Activated gamma-delta T cell treated with anti-CD3 and anti-CD28 coated beads, Interleukin-2, amount 50 U/mL, for 16 hours (primary cell): ENCODE measurements around the gene TAP1.
"Not testable (repeated sequence)": the region's sequence is repeated elsewhere in the genome, so short reads cannot be mapped to it uniquely, and the experiment has no call there.

ENCODE experiments used
- DNase-seq: peaks from one replicate; pipeline ENCODE4 v3.0.0-alpha.2; 2020; ENCODE audit warnings: low read depth

Gene TAP1, protein sequence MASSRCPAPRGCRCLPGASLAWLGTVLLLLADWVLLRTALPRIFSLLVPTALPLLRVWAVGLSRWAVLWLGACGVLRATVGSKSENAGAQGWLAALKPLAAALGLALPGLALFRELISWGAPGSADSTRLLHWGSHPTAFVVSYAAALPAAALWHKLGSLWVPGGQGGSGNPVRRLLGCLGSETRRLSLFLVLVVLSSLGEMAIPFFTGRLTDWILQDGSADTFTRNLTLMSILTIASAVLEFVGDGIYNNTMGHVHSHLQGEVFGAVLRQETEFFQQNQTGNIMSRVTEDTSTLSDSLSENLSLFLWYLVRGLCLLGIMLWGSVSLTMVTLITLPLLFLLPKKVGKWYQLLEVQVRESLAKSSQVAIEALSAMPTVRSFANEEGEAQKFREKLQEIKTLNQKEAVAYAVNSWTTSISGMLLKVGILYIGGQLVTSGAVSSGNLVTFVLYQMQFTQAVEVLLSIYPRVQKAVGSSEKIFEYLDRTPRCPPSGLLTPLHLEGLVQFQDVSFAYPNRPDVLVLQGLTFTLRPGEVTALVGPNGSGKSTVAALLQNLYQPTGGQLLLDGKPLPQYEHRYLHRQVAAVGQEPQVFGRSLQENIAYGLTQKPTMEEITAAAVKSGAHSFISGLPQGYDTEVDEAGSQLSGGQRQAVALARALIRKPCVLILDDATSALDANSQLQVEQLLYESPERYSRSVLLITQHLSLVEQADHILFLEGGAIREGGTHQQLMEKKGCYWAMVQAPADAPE

DNA sequence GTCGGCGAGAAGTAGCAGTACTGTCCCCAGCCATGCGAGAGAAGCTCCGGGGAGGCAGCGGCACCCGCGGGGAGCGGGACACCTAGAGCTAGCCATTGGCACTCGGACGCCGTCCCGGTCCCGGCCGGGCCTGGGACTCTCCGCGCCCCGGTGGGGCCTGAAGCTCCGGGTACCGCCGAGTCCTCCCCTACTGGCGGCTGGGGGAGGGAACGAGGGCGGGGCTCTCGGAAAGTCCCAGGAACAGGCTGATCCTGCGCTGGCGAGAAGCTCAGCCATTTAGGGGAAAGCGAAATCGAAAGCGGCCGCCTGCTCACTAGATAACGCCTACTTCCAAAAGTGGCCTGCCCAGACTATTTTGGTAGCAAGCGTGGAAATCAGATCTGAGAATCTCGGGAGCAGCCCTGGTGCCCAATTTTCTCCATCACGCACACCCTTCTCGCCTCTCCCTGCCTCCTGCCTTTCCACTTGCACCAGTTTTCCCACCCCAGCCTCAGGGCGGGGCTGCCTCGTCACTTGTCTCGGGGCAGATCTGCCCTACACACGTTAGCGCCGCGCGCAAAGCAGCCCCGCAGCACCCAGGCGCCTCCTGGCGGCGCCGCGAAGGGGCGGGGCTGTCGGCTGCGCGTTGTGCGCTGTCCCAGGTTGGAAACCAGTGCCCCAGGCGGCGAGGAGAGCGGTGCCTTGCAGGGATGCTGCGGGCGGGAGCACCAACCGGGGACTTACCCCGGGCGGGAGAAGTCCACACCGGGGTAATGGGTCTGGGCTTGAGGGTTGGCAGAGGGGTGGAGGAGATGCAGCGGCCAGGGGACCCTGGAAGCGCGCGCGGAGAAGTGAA, at the start of gene TAP1, which contains the start of gene PSMB9:
Gene TAP1 (minus strand): TSS at position 164 of the 835 bp plus-strand sequence. CDS start 68 bp downstream, at position 96.
Gene PSMB9 (plus strand): TSS at position 652 of the 835 bp plus-strand sequence. CDS start 38 bp downstream, at position 690.
- DNase-seq, result peak; percentile 93

DNA sequence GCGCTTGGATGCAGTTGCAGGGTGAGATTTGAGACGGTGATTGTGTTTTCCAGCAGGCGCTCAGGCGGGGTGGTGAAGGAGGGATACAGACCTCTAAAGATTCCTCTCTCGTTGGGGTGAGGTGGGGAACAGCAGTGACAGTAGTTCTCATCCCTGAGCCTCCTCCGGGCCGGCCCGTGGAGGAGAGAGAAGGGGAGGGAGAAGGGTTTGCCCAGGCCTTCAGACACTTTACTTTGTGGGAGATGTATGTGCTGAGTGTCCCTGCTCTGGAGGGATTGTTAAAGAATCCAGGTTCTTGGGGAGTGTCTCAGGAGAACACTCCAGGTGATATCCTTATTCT, 41.5 kb upstream of the TAP1 start:
- DNase-seq, result no peak

DNA sequence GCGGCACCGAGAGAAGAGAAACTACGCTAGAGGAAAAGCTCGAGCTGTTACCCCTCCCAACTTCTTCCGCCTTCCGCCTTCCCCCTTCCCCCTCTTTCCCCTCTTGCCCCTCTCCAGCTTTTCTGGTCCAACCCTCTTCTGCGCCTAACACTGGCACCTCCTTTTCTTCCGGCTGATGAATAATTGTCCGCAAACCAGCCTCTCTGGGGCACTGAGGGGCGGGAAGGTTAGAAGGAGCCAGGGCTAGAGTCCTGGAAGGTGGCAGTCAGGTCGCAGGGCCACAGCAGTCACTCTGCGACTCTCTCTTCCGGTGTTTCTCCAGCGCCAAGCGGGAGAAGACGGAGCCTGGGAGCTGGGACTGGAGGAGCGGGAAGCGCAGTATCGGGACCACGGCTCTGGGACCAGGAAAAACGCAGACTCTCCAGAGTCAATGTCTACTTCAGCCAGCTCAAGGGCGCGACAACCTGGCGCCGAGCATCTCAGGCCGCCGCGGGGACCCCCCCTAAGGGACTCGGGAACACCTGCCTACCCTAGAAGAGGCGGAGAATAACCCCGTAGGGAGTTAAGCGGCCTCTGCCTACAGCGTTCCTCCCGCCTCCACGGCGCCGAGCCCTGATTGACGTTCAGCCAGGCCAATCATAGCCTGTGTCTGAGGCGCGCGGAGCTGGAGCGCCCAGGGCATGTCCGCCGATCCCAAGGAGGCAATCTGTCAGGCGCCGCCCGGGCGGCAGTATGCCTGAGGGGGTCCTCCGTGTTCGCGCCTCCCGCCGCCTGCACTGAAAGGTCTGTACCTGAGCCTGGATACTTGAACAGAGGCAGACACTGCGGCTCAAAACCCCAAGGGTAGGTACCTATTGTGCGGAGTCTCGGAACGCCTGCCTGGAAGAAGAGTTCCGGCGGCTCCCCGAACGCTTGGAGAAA, 40.8 kb upstream of the TAP1 start:
- peak; percentile 87 for DNase-seq

DNA sequence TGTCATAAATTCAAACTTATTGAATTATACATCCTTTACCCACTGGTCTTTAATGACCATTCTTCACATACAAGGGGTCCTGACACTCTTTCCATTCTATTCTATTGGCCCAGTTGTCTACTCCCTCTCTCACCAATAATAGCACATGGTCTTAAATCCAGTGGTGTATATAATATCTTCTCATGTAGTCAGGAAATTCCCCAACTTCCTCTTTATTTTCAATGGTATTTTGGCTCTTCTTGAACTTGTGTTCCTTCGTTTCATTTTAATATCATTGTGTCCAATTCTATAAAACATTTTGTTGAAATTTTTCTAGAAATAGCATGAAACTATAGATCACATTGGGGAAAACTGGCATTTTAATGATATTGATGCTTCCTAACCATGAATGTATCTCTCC, 37.3 kb upstream of the TAP1 start:
- no peak for DNase-seq

DNA sequence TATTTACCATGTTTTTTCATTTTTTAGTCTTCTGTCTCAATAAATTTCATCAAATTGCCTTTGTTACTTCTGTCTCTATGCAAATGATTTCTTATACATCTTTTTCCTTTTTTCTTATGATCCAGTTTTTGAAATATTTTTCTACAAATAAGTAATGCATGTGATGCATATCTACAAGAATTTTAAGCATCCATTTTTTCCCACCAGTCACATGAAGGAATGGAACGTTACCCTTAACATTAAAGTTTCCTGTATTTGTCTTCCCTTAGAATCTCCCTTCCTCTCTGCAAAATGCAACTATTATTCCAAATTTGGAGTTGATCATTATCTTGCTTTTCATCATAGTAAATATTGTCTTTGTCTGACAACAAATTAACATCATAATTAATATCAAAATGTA, 36.0 kb upstream of the TAP1 start:
- no peak for DNase-seq

DNA sequence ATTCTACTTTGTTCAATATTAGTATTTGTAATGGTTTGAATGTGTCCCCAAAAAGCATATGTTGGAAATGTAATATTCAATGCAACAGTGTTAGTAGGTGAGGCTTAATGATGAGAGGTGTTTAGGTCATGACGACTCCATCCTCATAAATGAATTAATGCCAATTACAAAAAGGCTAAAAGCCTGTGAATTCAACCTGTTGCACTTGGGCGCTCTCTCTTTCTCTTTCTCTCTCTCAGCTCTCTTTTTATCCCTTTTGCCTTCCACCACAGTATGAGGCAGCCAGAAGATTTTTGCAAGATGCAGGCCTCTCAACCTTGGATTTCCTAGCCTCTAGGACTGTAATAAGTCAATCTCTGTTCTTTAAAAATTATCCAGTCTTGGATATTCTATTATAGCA, 35.1 kb upstream of the TAP1 start:
- DNase-seq, result no peak

DNA sequence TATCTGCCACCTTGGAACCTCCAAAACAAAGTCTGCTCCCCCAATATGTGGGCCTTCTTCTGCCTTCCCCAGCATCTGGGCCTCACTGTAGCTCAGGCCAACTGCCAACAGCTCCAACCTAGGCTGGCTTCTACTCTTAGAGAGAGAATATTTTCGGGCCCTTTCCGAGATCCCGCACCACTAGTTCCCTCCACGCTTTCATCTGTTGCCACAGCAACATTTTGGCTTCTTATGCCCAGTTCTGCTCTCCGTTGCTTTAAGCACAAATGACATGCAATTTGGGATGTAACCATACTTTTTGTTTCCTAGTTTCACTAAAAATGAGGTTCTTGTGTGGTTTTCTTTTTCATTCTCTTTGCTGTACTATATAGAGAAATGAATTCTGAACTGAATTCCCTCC, 34.1 kb upstream of the TAP1 start:
- no peak for DNase-seq

DNA sequence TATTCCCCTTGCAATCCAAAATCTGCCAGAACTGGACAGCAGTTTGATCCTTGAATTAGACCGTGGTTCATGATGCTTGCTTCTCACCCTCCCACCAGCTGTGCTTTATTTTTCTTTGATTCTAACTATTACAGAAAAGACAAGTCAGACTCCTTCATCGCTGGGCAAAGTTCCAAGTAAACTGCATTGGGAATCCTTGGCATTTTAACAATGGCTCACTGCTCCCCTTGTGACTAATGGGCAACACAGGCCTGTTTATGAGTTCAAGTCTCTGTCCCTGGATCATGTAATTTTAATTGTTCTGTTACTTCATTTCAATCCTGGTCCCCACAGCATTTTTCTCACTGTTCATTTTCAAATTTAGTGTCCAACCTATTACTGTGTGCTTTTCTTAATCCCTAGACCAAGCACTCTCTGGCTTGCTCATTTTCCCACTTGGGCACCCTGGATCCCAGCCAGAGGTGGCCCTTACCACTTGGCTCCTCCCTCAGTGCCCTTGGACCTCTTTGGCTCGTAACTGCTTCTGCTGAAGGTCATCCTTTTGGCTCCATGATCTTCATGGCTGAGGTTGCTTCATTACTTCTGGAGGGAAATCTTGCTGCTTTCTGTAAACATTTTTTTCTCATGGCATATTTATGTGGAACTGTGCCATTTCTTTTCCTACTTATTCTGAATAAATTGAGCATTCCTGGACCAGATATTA, 33.3 kb upstream of the TAP1 start:
- no peak for DNase-seq

DNA sequence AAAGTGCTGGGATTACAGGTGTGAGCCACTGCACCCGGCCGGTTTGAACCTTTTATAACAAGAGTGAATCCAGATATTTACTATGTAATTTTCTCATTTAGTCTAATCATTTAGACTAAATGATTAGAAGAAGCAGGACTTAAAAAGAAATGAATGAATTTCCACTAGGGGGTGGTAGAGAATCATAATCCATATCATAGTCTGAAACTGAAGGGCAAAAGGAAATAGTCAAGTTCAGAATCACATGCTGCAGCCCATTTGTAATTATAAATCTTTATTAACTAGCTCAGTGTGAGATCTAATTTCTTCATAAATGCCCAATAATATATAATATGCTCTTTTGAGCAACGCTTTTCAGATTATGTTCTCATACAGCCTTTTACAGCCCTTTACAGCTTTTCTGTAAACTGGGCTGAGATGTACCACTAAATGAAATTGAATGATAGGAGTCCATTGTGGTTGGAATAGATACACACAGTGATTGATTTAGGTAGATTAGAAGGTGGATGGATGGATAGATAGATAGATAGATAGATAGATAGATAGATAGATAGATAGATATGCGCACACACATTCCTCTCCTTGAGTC, 32.3 kb upstream of the TAP1 start:
- no peak for DNase-seq

DNA sequence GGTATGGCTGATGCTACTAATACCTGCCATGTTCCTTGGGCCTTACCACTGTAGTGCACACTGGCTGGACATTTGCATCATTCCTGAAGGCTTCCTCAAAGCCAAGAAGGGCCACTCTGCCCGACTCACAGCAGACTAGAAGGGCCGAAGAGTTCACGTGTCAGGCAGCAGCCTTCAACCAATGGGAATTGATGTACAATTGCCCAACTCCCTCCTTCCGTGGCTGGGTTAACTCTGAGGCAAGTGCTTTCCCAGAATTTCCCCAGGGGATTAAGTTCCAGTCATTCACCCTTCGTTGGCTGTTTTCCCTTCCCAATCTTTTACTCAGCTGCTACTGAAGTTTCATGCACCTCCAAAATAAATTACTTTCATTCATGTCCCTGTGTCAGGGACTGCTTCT, 30.3 kb upstream of the TAP1 start:
- DNase-seq, result no peak

DNA sequence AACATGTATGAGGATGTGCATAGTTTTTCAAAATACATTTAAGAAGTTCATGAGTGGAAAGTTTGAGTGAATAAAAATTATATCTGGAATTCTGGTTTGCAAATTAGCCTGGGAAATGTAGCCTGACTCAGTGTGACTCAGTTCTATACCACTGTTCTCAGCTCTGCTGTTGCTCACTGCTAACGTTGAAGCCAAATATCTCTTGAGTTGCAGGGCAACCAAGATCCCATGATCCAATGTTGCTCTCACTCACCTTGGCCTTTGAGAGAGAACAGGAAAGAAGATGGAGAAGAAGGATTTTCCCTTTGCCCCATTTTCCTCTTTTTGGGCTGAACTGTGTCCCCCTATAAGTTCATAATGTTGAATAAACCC, 29.4 kb upstream of the TAP1 start:
- DNase-seq, result no peak

DNA sequence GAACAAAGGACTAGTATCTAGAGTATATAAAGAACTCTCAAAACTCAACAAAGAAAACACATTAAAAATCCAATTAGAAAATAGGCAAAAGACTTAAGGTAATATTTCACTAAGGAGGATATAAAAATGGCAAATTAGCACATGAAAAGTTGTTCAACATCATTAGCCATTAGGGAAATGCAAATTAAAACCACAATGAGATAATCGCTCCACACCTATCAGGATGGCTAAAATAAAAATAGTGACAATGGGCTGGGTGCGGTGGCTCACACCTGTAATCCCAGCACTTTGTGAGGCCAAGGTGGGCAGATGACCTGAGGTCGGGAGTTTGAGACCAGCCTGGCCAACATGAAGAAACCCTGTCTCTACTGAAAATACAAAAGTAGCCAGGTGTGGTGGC, 27.5 kb upstream of the TAP1 start:
- not testable (repeated sequence) for DNase-seq

DNA sequence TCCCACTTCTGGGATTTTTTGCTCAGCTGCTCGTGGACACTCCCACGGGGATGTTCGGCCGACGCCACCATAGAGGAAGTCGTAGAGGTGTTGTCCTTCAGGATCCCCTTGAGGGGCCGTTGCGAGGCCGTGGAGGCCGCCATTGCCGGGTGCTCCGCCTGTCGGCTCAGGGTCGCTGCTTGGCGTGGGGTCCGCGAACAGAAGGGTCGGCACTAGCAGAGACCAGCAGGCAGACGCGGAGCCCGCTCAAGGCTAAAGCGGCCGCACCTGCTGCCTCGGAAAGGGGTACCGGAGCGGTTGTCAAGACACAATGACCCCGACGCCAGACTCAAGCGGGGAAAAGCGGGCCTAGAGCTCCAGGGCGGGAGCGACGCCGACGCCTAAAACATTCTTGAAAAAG, 26.2 kb upstream of the TAP1 start:
- DNase-seq, result no peak

DNA sequence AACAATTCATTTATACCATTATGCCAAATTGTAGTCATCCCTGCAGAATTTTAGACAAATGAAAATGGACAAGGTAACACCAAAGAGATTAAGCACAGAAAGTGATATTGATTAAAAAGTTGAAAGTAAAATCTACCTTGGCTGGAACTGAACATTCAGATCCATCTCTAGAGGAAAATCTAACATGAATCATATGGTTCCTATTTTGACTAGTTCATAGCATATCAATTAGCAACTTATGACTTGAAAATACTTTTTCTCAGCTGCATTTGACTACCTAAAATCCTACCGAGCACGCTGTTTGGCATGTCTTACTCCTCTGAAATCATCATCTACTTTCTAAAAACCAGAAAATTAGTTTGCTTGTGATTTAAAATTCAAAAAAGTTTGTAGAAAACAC, 23.1 kb upstream of the TAP1 start:
- DNase-seq, result no peak

DNA sequence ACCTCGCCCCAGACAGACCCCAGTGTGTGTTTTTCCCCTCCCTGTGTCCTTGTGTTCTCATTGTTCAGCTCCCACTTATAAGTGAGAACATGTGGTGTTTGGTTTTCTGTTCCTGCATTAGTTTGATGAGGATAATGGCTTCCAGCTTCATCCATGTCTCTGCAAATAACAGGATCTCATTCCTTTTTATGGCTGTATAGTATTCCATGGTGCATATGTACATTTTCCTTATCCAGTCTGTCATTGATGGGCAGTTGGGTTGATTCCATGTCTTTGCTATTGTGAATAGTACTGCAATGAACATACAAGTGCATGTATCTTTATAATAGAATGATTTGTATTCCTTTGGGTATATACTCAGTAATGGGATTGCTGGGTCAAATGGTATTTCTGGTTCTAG, 20.4 kb upstream of the TAP1 start:
- not testable (repeated sequence) for DNase-seq

DNA sequence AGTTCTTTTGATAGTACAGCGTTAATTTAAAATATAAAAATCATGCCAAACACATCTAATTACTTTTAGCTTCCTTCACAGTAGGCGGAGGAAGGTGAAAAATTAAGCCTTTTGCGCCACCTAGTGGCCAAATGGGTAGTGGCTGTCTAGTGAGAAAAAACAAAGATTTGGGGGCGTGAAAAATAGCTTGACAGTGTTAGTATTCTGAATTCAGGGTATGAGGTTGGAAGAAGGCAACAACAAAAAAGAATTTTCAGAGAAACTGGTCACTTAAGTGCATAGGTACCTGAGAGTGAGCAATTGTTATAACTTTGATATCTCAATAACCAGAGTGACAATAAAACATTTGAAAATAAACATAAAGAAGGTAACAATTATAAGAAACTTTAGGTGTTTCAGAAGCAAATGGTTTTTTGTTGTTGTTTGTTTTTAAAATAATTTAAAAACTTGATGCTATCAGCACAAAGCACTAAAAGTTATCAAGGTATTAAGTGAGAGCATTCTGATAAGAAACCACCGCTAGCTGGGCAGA, 14.8 kb upstream of the TAP1 start:
- peak; percentile 80 for DNase-seq

DNA sequence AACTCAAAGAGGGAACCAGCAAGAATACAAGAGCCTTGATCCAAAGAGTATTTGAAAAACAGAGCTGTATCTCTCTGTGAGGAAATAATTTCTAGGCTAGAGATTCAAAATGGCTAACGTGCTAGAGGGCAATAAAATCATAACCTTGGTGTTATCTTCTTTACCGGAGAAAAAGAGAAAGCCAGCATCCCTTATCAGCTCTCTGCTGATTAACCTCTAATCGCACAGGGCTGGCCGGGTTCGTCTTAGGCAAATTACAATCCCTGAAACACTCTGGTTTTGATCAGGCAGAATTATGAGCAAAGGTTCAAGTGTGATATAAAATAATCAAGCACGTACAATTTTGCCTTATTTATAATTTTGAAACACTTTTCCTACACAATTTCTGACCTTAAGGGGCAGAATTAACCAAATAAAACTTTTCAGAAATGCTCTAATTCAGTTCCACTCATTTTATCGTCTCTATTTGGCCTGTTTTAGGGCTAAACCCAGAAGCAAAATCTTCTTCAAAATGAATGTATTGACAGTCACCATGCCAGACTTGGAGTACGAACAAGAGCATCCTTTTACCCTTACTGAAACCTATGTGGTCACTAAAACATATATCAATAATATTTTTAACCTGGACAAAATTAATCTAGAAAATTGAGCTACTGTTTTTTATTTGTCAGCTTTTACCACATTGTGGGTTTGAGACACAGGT, 14.2 kb upstream of the TAP1 start:
- no peak for DNase-seq

DNA sequence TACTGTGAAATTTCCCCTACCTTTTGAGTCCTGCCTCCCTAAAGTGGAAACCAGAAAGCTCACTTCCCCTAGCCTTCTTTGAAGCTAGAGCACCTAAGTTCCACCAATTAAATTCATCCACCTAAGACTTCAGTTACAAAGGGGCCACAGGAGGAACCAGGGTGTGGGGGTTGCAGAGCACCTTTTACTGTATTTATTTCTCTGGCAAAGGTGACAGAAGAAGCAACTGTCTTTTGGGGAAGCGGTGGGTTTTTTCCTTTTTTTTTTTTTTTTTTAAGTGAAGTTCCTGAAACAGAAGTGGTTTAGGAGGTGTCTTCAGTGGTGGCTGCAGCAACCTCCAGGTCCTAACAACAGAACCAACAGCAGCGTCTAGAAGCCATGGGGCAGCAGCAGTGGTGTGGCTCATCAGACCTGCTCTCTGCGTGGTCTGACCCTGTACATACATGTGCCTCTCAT, 13.5 kb upstream of the TAP1 start:
- DNase-seq, result no peak

DNA sequence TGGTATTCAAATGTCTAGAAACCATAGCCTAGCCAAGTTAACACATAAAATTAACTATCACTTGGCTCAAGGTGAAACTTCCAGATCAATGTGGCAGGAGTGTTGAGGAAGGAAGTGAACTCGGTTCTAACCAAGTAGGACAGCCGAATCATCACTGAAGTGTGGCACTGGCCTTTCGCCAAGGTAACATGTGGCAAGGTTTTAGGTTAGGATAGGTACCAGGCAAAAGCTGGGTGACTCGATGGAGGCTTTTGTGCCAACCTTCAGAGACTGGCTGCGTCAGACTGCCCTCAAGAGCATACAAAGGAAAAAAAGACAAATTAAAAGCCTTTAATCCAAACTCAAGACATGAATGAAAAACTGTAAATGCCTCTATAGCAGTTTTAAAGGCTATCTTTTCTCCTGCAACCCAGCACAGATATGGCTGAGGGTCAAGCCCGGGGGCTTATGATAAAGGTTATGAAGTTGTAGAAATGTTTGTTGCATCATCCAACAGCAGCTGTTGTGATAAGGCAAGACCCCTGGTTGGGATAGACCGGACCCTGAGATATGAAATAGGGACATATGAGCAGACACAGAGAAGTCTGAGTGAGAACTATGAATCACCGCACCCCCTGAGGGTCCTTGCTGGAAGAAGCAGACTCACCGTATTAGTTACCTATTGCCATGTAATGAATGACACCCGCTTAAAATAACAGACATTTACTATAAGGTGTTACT, 12.4 kb upstream of the TAP1 start:
- no peak for DNase-seq
